ENCODE data around the gene CR1.
"Not testable (repeated sequence)": the region's sequence is repeated elsewhere in the genome, so short reads cannot be mapped to it uniquely, and the experiment has no call there.

CR1 gene

DNA sequence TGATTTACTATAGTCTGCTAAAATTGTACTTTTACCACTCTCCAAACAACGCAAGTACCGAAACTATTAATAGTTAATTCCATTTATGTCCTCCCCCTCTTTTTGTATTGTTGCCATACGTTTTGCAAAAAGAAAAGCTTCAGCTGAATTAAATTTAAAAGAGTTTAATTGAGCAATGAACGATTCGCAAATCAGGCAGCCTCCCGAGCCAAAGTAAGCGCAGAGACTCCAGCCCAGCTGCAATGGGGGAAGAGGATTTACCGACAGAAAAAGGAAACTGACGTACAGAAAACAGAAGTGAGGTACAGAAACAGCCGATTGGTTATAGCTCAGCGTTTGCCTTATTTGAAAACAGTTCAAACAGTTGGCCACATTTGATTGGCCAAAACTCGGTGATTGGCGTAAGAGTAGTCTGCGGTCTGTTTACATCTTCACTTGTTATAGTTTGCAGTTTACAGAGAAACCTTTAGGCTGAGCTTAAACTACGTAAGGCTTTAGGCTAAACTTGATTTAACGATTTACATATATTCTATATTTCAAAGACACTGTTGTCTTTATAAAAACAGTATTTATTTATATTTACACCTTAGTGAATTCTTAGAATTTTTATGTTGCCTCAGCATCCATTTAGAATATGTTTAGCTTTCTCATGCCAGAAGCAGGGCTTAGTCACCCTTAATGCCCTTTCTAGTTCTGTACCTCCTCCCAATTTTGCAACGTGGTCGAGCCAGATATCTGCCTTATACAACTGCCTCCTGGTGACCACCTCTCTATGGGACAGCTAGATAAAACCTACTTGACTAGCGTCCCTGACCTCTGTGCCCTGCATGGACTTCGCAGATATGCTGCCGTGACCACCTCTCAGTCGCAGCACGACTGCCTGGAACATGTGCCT is 23.8 kb downstream of the CR1 start:
- Histone ChIP-seq H3K79me2 (ENCODE audit: low read length) (no peaks in the 10 kb centered on the region), H3K27me3 (ENCODE audit: low read depth, low read length) (no peaks in the 10 kb centered on the region), H3K27ac (ENCODE audit: low read length) (peak overlapping the region; percentile 77), H3K4me3 (ENCODE audit: low read length) (peak overlapping the region; percentile 65), H3K4me2 (ENCODE audit: low read length) (peak overlapping the region; percentile 69), H3K9ac (ENCODE audit: low read length) (peak overlapping the region; percentile 58), H4K20me1 (ENCODE audit: insufficient read depth, low read length) (no peaks in the 10 kb centered on the region), H3K4me1 (ENCODE audit: low read length) (0 out of 2 replicates have a peak, but pooled peaks cover 3% of the 10 kb centered on the region), H3K36me3 (replicated peaks; ENCODE audit: low read depth, low read length) (no peaks in the 10 kb centered on the region), H3K9me3 (ENCODE audit: insufficient read depth, low read length) (no peaks in the 10 kb centered on the region), H2AFZ (ENCODE audit: low read depth, low read length) (peak overlapping the region; percentile 62)
- TF ChIP-seq, protein P1, sequence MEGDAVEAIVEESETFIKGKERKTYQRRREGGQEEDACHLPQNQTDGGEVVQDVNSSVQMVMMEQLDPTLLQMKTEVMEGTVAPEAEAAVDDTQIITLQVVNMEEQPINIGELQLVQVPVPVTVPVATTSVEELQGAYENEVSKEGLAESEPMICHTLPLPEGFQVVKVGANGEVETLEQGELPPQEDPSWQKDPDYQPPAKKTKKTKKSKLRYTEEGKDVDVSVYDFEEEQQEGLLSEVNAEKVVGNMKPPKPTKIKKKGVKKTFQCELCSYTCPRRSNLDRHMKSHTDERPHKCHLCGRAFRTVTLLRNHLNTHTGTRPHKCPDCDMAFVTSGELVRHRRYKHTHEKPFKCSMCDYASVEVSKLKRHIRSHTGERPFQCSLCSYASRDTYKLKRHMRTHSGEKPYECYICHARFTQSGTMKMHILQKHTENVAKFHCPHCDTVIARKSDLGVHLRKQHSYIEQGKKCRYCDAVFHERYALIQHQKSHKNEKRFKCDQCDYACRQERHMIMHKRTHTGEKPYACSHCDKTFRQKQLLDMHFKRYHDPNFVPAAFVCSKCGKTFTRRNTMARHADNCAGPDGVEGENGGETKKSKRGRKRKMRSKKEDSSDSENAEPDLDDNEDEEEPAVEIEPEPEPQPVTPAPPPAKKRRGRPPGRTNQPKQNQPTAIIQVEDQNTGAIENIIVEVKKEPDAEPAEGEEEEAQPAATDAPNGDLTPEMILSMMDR (IDR thresholded peaks at IDR 0.05; ENCODE audit: low read depth, low read length): no peak
- no peak for TF ChIP-seq EZH2phosphoT487 (IDR thresholded peaks at IDR 0.05; ENCODE audit: low read depth)

DNA sequence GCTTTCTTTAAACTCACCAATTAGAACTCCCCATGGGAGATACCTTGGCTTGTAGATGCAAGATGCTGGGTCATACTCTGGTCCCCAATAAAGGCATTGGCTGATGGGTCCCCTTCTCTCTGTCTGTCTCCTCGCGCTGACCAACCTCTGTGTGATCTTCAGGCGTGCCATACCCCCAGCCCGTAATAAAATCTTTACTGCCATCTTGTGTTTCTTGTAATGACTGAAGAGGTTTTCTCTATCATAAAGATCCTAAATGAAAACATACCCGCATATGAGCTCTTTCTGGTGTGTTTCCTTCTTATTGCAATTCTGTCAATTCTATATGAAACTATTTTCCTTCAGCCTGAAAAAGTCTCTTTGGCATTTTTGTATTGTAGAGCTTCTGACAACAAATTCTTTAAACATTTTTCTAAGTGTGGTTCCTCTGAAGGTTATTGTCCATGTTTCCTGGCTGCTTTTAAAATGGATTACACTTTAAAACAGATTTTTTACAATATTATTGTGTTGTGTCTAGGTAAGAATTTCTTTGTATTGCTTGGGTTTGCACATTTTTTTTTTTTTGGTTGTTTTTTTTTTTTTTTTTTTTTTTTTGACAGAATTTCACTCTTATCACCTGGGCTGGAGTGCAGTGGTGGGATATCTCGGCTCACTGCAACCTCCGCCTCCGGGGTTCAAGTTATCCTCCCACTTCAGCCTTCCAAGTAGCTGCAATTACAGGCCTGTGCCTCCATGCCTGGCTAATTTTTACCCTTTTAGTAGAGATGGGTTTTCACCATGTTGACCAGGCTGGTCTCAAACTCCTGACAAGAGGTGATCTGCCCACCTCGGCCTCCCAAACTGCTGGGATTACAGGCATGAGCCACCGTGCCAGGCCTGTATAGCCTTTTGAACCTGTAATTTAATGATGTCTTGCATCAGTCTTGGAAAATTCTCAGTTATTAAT is 24.7 kb downstream of the CR1 start:
- TF ChIP-seq, protein P1 (IDR thresholded peaks at IDR 0.05; ENCODE audit: low read depth, low read length): peak; percentile 19; the same call in 1 of the 2 replicates
- not testable (repeated sequence) for H3K4me1 ChIP-seq (ENCODE audit: low read length); H3K79me2 ChIP-seq (ENCODE audit: low read length); H3K36me3 ChIP-seq (replicated peaks; ENCODE audit: low read depth, low read length); H4K20me1 ChIP-seq (ENCODE audit: insufficient read depth, low read length); H3K9me3 ChIP-seq (ENCODE audit: insufficient read depth, low read length); H3K27me3 ChIP-seq (ENCODE audit: low read depth, low read length)
- H3K27ac ChIP-seq (ENCODE audit: low read length): peak overlapping the region; percentile 77
- H3K9ac ChIP-seq (ENCODE audit: low read length): peak overlapping the region; percentile 57
- H2AFZ ChIP-seq (ENCODE audit: low read depth, low read length): peak overlapping the region; percentile 62
- peak overlapping the region; percentile 65 for H3K4me3 ChIP-seq (ENCODE audit: low read length)
- H3K4me2 ChIP-seq (ENCODE audit: low read length): peak overlapping the region; percentile 69

DNA sequence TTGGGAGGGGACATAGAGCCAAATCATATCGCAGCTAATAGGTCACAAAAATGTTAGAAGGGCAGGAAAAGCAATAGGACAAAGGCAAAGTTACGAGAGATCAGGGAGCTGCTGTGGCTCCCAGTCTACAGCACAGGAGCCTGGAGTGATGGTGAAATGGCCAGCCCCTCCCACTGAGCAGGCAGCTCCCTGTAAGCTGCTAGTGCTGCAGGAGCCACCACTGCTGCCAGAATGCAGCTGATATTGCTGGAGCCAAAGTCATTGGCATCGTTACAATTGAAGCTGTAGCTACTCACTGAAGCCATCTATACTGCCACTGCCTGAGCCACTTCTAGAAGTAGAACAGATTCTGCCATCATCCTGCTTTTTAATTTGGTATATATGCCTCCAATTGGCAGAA is 29.3 kb downstream of the CR1 start:
- H3K36me3 ChIP-seq (replicated peaks; ENCODE audit: low read depth, low read length); H4K20me1 ChIP-seq (ENCODE audit: insufficient read depth, low read length); H3K4me1 ChIP-seq (ENCODE audit: low read length); H3K79me2 ChIP-seq (ENCODE audit: low read length); H3K9ac ChIP-seq (ENCODE audit: low read length); H3K4me2 ChIP-seq (ENCODE audit: low read length); H3K4me3 ChIP-seq (ENCODE audit: low read length); H3K27me3 ChIP-seq (ENCODE audit: low read depth, low read length); H3K9me3 ChIP-seq (ENCODE audit: insufficient read depth, low read length); H2AFZ ChIP-seq (ENCODE audit: low read depth, low read length); H3K27ac ChIP-seq (ENCODE audit: low read length): not testable (repeated sequence)

DNA sequence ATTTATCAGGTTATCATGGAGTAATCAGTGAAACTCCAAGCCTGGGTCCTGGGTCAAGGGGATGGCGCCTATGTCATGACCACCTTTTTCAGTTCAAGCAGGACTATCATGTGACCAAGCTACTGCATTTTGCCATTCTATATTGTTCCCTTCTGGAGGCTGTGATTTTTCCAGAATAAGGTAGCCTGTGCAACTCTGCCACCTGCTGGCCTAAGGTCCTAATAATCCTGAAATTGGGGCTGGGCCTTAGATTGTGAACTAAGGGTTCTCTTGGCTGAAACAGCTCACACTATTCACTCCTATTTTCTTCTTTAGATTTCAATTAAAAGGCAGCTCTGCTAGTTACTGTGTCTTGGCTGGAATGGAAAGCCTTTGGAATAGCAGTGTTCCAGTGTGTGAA is 32.4 kb downstream of the CR1 start:
- H4K20me1 ChIP-seq (ENCODE audit: insufficient read depth, low read length); H3K9me3 ChIP-seq (ENCODE audit: insufficient read depth, low read length); H3K4me2 ChIP-seq (ENCODE audit: low read length); H3K9ac ChIP-seq (ENCODE audit: low read length); H3K27ac ChIP-seq (ENCODE audit: low read length); H3K27me3 ChIP-seq (ENCODE audit: low read depth, low read length); H3K4me3 ChIP-seq (ENCODE audit: low read length); H3K36me3 ChIP-seq (replicated peaks; ENCODE audit: low read depth, low read length); H2AFZ ChIP-seq (ENCODE audit: low read depth, low read length); H3K79me2 ChIP-seq (ENCODE audit: low read length); H3K4me1 ChIP-seq (ENCODE audit: low read length): not testable (repeated sequence)

DNA sequence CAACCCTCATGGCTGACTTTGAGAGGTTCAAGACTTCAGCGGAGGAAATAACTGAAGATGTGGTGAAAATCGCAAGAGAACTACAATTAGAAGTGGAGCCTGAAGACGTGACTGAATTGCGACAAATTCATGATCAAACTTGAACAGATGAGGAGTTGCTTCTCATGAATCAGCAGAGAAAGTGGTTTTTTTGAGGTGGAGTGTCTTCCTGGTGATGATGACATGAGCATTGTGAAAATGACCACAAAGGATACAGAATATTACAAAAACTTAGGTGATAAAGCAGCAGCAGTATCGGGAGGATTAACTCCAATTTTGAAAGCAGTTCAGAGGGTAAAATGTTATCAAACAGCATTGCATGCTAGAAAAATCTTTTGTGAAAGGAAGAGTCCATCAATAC is 40.3 kb downstream of the CR1 start:
- H3K79me2 ChIP-seq (ENCODE audit: low read length); H3K27me3 ChIP-seq (ENCODE audit: low read depth, low read length); H3K4me1 ChIP-seq (ENCODE audit: low read length); H4K20me1 ChIP-seq (ENCODE audit: insufficient read depth, low read length); H3K36me3 ChIP-seq (replicated peaks; ENCODE audit: low read depth, low read length); H2AFZ ChIP-seq (ENCODE audit: low read depth, low read length); H3K4me3 ChIP-seq (ENCODE audit: low read length); H3K9me3 ChIP-seq (ENCODE audit: insufficient read depth, low read length); H3K4me2 ChIP-seq (ENCODE audit: low read length); H3K27ac ChIP-seq (ENCODE audit: low read length); H3K9ac ChIP-seq (ENCODE audit: low read length): not testable (repeated sequence)

DNA sequence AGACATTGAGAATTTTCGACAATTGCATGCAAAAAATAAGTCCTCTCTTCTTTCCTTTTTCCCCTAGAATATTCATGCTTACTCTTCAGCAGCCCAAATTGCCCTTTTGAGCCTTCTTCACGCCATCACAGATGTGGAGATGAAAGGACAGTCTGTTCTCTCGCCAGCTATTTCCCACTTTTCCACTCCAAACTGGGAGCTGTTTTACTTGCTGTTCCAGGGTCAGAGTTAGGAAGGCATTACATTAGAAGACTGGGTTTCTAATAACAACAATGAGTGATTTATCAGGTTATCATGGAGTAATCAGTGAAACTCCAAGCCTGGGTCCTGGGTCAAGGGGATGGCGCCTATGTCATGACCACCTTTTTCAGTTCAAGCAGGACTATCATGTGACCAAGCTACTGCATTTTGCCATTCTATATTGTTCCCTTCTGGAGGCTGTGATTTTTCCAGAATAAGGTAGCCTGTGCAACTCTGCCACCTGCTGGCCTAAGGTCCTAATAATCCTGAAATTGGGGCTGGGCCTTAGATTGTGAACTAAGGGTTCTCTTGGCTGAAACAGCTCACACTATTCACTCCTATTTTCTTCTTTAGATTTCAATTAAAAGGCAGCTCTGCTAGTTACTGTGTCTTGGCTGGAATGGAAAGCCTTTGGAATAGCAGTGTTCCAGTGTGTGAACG is 50.9 kb downstream of the CR1 start:
- H2AFZ ChIP-seq (ENCODE audit: low read depth, low read length); H3K4me2 ChIP-seq (ENCODE audit: low read length); H3K4me1 ChIP-seq (ENCODE audit: low read length); H3K79me2 ChIP-seq (ENCODE audit: low read length); H3K9ac ChIP-seq (ENCODE audit: low read length); H3K27me3 ChIP-seq (ENCODE audit: low read depth, low read length); H3K27ac ChIP-seq (ENCODE audit: low read length); H3K36me3 ChIP-seq (replicated peaks; ENCODE audit: low read depth, low read length); H3K9me3 ChIP-seq (ENCODE audit: insufficient read depth, low read length); H3K4me3 ChIP-seq (ENCODE audit: low read length); H4K20me1 ChIP-seq (ENCODE audit: insufficient read depth, low read length): not testable (repeated sequence)

DNA sequence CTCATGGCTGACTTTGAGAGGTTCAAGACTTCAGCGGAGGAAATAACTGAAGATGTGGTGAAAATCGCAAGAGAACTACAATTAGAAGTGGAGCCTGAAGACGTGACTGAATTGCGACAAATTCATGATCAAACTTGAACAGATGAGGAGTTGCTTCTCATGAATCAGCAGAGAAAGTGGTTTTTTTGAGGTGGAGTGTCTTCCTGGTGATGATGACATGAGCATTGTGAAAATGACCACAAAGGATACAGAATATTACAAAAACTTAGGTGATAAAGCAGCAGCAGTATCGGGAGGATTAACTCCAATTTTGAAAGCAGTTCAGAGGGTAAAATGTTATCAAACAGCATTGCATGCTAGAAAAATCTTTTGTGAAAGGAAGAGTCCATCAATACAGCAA is 58.9 kb downstream of the CR1 start:
- H3K27ac ChIP-seq (ENCODE audit: low read length); H4K20me1 ChIP-seq (ENCODE audit: insufficient read depth, low read length); H3K4me2 ChIP-seq (ENCODE audit: low read length); H2AFZ ChIP-seq (ENCODE audit: low read depth, low read length); H3K9ac ChIP-seq (ENCODE audit: low read length); H3K4me3 ChIP-seq (ENCODE audit: low read length); H3K36me3 ChIP-seq (replicated peaks; ENCODE audit: low read depth, low read length); H3K79me2 ChIP-seq (ENCODE audit: low read length); H3K27me3 ChIP-seq (ENCODE audit: low read depth, low read length); H3K9me3 ChIP-seq (ENCODE audit: insufficient read depth, low read length); H3K4me1 ChIP-seq (ENCODE audit: low read length): not testable (repeated sequence)

Data from OCI-LY3 (cell line).